Hematopoietic multipotent progenitor cell (in vitro differentiated cells): ENCODE results near the gene C14orf180. TPM values are rescaled to one million over a fixed set of nuclear protein-coding genes. Genes with fewer than 3 reads are reported as not detected.
A peak's percentile ranks its signal among the peaks of the same experiment; 100 is the strongest.

ENCODE experiments used
- DNase-seq, 3 donors: peaks; one replicate each; pipeline ENCODE4 v3.0.0-alpha.2; 2011 to 2015; ENCODE audit warnings: low read depth in 2 of 3, low spot score in 2 of 3
- total RNA-seq: library from RNA; depleted of rRNA; stranded (reverse); fragments of >200 nt; gene quantifications from one replicate; pipeline ENCODE4 v1.2.3, GENCODE V29; 2012

Gene C14orf180
- total RNA-seq, 1 donor: not detected

DNA sequence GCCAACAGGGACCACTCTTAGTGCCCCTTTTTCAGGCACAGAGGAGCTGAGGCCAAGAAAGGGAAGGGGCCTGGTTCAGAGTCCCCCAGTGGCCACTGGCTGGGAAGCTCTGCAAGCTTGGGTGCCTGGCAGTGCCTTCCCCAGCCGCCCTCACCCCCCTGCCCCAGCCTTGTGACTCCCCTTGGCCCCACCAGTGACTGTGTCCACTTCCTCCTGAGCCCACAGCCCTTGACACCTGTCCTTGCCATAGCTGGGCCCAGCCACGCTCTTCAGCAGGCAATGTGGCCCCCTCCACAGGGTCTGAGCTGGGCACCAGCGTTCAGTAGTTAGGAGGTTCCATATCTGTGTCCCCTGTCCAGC is 19.0 kb upstream of the C14orf180 start:
- no peak for DNase-seq

DNA sequence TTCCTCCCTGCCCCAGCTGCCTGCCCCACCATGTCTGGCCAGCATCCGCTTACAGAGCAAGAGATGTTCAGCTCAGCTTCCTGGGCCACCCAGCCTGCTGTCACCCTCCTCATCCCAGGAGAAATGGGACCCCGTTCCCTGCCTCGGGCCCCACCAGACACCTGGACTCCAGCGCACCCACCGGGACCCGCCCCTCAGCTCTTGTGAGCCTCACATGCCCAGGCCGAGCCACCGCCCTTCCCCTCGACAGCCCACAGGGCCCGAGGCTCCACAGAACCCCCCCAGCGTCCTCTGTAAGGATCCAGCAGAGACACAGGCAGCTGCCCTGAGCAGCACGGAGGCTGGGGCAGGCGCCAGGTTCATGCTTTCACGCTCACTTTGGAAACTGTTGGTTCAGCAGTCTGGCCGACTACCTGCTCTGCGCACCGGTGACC is 18.4 kb upstream of the C14orf180 start:
- no peak for DNase-seq

DNA sequence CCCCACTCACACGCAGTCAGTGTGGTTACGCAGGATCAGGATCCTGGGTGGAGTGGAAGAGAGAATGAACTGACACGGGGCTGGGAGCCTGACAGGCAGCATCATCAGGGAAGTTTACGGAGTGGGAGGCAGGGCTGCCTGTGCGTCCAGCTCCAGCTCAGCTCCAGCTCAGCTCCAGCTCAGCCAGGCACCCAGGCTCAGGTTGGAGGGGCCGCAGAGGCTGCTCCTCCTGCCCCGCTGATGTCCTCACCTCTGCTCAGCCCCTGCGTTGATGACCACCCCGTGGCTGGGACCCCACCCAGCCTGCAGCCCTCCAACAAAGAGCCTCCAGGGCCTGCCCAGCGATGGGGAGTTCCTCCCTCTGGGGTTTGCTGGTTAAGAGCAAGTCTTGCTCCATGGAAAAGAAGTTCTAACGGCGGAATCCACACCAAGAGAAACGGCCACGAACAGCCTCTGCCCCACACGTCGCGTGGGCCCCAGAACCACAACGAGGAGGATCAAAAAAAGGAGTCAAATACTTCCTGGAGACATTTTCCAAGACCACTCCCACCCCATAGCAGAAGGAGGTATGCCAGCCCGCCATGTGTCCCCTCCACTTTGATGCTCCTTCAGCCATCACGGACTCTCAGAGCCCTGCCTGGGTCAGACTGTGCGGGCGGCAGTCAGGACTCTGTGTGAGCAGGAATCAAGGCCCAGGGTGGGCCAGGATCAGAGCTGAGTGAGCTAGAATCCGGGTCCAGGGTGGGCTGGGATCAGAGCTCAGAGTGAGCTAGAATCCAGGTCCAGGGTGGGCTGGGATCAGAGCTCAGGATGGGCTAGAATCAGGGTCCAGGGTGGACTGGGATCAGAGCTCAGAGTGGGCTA is 17.7 kb upstream of the C14orf180 start:
- no peak for DNase-seq

DNA sequence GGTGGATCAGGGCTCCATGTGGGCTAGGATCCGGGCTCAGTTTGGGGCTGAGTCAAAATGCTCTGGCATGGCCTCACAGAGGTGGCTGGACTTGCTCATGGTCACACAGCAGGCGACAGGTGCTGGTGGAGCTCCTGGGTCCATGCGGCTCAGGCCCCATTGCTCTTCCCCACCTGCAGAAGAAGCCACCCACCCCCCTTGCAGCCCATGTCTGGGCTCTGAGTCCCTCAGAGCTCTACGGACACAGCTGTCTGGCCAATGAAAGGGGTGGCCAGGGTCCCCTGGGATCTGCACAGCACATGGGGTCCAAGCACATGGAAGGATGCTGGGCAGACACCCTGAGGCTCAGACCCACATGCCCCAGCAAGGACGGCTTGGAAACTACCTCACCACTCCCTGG is 17.0 kb upstream of the C14orf180 start:
- no peak for DNase-seq

DNA sequence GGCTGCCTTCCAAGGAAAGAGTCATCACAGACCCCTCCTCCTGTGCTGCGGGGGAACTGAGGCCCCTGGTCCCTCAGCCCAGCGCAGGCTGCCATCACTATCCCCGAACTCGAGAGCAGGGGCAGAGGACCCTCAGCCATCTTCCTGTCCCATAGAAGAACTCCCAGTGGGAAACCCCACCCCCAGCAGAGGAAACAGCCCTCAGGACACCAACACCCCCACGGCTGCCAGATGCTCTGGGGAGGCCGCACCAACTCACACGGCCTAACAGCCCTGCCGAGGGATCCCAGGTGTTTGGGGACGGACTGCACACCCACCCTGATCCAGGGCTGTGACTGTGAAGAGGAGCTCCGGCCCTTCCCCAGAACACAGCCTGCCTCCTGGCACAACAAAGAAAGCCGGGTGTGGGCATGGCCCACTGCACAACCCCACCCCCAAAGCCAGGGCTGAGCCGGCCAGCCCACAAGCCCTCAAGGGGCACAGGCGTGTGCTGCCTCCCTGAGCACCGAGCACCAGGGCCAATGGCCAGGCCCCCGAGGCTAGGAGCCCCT is 16.3 kb upstream of the C14orf180 start:
- no peak for DNase-seq

DNA sequence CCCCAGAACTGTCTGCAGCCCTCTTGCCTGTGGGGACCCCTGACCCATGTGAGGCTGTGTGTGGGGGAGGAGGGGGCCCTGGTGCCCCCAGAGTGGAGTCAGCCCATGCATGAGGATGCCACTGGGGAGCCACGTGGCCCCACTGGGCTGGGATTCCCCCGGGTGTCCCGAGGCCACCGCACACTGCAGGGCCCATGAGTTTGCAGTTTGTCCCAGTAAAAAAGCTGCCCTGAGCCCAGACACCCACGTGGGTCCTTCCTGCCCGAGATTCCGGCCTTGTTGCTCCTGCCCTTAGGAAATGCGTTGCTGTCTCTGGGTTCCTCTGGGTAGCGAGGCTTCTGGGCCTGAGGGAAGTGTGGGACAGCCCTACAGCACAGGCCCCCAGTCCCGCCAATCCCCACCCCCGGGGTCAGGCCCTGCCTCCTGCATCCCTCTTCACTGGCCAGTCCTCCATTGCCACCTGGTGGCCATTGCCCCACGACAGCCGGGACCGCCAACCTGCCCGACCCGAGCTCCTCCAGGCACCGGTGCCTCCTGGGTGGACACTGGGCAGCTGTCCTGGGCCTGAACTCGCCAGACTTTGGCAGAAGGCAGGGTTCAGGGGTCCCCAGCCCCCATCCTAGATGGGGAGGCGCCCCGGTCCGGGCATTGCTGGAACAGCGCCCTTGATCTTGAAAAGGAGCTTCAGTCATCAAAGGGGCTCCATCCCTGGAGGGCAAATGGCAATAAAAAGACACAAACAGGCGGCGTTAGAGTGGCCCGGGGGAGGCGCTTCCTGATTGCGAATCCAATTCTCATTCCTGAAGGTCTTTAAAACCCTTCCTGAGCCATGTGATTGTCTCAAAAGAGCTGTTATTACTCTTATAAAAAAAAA is 15.6 kb upstream of the C14orf180 start:
- peak; percentile 33 to 82 (median 76) for DNase-seq

DNA sequence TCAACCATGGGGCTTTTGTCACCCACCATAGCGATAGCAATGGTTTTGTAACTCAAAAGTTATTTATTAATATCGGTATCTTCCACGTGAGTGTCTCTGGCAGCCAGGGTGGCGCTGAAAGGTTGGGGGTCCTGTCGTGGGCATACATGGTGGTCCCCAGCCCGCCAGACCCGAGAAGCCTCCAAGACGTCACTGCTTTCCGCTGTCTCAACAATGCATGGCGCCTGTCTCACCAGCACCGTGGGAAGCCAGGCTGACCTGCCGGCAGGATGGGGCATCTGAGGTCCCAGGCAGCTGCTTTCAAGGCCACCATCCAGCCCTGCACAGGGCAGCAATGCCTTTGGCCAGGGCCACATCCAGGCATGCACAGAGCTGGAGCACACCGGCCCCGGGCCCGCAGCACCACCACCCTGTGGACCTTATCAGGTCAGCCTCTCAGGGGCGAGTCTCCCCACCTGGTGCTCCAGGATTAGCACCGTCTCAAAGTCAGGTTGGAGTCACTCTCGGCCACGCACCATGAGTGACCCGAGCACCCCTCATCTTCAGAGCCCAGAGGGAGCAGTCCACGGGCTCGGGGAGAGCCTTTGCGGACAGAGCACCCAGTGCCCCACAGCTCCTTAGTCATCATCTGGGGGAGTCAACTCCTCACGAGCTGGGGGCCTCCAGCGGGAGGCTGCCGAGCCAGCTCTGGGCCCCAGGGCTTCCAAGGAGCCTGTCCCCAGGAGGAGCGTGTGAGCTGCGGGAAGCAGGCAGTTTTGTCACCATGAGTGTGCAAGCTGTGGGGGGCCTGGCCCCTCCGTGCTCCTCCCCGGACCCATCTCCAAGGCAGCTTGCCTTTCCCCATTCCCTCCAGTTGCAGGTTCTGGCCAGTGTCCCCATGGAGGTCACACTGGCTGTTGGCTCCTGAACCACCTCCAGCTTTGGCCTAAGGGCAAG is 14.6 kb upstream of the C14orf180 start:
- DNase-seq: no peak

DNA sequence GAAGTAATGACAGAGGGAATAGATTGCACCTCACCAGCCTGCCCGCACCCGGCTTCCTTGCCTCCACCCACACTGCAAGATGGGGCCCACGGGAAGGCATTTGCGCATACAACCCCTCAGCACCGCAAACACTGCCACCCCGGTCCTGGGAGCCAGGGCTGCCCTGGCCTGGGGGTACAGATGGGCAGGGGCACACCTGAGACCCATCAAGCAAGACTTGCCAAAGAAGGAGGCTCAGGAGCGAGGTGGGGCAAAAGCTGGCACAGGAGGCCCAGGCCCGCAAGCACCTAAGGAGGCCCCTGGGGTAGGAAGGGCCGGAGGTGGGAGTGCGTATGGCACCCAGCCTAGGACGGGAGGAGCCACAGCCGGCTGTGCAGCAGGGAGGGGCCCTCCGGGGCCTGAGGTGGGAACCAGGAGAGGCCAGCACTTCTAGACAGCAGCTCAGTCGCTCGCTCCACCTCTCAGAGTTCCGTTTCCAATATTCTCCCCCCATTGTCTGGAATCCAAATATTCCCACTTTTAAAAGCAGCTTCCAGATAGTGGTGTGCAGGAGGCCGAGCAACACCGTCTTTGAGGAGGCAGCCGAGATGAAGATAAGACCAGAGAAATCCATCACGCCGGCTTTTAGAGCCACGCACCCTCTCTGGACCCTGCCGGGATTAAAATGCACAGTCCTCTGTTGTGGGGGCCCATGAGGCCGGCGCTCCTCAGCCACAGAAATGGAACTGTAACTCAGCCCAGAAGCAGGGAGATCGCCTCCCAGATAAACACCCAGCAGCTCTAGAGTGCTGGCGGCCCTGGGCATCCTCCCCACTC is 12.2 kb upstream of the C14orf180 start:
- DNase-seq: no peak

DNA sequence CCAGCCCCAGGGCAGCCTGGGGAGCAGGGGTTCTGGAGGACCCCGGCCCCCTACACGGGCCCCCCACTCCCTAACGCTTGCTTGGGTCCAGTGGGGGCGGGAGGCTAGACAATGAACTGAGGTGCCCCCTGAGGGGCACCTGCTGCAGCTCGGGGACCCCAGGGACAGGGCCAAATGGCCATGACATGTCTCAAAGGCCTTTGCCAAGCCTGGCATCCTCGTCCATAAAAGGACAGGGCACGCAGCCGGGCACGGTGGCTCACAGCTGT is 11.7 kb upstream of the C14orf180 start:
- no peak for DNase-seq

DNA sequence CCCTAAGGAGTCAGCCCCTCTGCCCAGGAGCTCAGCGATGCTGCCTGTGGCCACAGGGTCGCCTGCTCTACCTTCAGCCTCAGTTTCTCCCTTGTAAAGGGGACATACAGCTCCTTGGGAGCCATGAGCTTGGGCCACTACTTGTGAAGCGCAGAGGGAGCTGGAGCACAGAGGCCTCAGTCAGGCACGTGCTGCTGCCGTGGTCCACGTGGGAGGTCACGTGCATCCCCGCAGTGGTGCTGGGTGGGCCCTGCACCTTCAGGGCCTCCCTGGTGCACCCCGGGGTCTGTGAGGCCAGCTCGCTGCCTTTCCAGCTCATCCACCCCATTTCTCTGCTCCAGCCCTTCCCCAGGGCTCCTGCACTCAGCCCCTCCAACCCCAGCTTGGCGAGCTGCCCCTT is 10.9 kb upstream of the C14orf180 start:
- no peak for DNase-seq

DNA sequence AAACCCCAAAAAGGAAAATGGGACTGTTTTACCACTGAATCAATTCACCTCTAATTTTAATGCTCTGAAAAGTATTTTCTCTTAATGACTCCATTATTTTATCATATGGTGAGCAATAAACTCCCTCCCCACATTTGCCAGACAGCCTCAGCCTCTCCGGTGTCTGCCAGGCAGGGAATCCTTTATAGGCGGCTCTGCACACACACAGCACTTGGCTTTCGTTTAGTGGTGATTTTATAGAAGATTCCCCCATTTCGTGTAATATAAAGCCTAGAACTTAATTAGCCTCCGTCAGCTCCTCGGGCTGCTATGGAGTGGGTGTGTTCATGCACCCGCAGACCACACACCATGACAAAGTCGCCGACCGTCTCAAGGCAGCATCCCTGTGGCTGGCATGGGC is 10.1 kb upstream of the C14orf180 start:
- no peak for DNase-seq

DNA sequence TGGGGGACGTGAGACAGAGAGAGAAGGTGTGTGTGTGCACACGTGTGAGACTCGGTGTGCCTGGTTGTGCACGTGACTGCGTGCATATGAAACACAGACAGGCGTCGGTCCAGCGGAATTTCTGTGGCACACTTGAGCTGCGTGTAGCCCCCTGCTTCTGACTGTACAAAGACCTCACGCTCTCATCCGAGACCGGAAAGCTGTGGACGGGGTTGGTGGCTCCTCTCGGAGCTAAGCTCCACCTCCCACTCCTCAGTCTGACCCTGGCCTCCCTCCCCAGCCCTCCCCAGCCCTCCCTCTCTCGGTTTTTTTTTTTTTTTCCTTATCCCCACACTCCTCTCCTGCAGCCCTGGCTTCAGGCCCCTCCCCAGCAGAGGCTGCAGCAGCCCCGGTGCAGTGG is 8.3 kb upstream of the C14orf180 start:
- no peak for DNase-seq

DNA sequence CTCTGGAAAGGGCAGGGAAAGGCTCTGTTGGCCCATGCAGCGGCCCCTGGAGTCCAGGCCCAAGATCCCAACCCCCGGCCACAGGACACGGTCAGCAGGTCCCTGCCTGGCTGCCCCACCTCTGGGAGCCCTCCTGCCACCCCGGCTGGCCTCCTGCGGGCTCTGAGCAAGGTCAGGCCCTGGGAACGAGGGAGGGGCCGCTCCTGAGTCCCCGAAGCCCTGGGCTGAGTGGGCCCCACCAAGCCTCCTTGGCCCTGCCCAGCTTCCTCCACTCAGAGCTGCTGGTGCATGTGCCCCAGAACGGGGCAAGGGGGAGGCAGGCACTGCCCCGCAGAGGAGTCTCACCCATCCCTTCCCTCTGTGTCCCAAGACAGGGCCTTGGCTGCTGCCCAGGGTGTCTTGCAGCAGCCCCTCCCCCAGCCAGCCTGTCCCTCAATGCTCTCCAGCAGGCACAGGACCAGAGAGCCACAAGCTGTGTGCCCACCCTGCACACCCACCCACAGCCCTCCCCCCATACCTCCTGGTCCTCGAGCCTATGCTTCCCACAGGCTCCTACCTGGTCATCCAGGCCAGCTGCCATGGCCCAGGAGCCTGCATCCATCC is 7.4 kb upstream of the C14orf180 start:
- no peak for DNase-seq

DNA sequence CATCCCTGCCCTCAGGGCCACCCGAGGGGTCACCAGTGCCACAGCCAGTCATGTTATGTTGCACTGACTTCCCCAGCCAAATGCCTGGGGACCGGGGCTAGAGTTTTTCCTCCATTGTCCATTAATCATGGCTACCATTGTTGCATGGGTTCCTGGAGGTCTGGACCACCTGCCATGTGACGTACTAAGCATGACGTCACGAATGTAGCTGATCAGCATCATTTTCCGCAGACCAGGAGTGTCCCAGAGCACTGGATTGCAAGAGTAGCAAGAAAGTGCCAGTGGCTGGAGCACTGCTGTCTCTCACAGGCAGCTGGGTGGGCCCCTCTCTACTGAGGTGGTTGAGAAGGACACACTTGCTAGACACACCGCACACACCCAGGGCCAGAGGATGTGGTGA is 6.9 kb upstream of the C14orf180 start:
- no peak for DNase-seq

DNA sequence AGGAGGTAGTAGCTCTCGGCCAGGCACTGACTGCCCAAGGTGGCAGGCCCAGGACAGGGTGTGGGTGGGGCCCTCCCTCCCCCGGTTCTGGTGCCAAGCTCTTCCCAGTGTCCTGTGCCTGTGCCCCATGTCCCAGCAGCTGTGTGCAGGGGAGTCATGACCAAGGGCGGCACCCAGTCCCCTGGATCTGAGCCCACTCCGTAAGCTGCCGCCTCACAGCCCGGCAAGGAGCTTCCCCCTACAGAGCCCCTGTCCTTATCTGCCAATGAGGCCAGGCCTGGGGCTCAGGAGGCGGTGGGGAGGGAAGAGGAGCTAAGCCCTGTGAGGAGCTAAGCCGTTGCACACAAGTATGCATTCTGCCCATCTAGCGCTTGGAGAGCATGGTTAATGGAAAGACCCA is 5.6 kb upstream of the C14orf180 start:
- no peak for DNase-seq

DNA sequence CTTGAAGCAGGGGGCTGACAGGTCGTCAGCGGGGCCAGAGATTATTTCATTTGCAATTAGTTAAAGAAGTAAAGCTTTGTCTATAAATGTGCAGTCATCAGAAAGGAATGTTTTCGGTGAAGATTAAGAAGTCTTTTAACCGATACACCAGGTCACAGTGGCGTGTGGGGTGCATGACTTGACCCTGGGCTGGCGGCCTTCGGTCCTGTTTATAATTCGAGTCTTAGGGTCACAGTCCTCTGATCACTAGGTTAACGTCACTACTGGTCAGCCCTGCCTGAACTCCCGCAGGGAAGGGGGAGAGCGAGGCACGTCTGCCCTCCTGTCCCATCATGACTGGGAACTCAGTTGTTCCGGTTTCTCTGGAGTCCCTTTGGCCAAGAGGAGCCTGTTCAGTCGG is 5.0 kb upstream of the C14orf180 start:
- no peak for DNase-seq

DNA sequence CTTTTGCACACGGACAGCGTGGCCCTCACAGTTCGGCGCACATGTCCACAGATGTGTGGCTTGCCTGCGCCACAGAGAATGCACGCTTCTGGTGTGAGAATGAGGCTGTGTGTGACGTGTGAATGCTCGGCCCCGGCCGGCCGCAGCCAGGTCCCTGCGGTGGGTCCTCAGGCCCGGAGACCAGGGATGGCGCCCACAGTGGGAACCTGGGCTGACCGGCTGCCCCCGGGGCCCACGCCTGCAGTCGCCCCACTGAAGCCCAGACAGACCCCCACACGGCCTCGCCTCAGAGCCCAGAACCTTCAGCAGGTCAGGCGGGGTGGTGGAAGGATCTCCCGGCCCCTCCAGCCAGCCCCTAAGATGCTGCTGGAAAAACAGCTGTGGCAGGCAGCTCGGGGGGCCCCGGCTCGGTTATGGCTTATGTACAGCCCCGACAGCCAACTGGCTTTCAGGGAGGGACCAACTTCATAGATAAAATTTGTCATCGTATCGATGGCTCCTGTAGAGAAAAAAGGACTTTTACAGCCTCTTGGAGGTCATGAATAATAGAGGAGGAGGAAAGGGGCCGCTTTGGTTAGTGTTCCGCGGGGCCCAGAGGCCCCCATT is 4.5 kb upstream of the C14orf180 start:
- DNase-seq: no peak

DNA sequence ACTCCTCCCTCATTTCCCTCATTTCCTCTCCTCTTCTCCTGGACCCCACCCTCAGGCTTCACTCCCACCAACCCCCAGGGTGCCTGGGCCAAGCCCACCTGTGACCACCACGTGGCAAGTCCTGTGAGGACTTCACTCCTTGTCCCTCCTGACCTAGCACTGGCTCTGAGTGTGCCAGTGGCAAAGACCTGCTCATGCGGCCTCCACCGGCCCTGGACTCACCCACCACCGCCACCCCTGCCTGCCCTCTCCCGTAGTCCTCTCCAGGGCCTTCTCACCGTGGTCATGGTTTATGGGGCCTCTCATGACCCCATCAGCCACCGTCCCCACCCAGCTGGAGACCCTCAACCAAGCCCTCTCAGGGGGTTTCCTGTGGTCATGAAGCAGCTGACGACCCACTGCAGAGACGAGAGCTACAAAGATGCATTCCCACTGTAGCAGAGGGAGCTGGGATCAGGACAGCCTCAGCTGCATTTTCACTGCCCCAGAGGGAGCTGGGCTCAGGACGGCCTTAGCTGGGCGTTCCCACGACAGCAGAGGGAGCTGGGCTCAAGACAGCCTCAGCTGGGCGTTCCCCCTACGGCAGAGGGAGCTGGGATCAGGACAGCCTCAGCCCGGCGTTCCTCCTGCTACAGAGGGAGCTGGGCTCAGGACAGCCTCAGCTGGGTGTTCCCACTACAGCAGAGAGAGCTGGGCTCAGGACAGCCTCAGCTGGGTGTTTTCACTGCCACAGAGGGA is 3.2 kb upstream of the C14orf180 start:
- no peak for DNase-seq

DNA sequence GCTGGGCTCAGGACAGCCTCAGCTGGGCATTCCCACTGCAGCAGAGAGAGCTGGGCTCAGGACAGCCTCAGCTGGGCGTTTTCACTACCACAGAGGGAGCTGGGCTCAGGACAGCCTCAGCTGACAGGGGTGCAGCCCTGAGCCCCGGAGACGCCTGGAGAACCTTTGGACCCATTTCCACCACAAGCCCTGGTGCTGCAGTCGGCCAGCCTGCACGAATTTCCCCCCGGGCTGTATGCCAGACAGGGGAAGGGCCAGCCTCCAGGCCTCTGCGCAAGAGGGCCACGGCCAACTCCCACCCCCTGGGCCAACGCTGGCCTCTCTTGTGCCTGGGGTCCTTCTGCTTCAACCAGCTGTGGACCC is 2.6 kb upstream of the C14orf180 start:
- DNase-seq: no peak
